CD4-positive, alpha-beta T cell treated with Interleukin-6 for 4 hours (primary cell): ENCODE results near the gene SUMO2.
"Not testable (repeated sequence)": the region's sequence is repeated elsewhere in the genome, so short reads cannot be mapped to it uniquely, and the experiment has no call there.

Experiments
- DNase-seq: peaks from one replicate; pipeline ENCODE4 v3.0.0-alpha.2; 2020; ENCODE audit warnings: mixed read lengths

The SUMO2 gene

DNA sequence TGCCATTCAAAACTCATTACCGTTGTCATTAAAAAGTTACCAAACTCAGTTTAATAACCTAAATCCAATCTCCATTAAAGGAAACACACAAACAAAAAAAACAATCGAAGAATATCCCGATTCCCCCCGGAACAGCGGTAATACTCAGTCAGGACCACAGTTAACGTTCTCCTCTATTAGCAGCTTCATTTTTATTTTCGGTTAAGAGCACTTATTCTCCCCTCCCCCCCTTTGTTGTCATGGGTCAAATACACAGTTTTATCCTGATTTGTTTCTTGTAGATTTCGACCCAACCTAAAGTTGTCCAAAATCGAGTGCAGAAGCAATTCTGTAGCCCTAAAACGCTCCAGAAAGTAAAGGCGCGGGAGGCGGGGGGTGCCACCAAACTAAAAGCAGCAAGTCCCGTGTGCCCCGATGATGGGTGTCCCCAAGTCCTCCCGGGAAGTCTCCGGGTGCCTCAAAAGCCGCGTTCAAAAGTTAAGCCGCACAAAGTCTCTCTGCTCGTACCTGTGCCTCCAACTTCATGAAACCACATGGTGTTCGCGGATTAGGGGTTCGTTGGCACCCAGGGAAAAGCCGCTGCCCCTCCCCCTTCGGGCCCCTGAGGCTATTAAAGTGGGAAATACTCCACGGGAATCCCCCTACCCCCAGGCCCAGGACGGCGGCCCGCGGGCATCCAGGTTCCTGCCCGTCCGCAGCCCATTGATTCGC is 996 bp downstream of the SUMO2 start:
- DNase-seq = peak; percentile 55

DNA sequence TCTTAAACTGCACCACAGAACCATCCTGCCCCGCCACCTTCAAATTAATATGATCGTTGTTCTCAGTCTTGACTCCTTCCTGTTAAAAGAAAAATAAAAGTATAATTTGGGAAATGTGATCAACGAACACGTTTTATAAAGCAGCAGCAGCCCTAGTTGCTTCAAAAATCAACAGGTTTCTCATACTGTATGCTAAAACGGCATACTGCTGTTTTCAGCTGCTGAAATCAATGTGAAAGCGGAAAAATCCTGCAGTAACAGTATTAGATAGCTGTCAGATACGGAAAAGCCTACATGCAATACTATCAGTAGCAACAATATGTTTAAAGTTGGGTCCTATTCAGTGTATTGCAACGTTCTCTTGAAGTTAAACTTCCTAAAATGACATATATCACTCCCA is 1.6 kb downstream of the SUMO2 start:
- DNase-seq = no peak

DNA sequence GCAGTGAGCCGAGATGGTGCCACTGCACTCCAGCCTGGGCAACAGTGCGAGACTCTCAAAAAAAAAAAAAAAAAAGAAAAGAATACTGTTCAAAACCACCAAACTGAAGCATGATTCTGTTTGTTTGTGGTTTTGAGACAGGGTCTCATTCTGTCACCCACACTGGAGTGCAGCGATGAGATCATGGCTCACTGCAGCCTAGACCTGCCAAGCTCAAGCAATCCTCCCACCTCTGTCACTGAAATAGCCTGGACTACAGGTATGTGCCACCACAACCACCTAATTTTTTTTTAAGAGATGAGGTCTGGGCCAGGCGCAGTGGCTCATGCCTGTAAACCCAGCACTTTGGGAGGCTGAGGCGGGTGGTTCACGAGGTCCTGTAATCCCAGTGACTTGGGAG is 4.3 kb downstream of the SUMO2 start:
- peak; percentile 9 for DNase-seq

DNA sequence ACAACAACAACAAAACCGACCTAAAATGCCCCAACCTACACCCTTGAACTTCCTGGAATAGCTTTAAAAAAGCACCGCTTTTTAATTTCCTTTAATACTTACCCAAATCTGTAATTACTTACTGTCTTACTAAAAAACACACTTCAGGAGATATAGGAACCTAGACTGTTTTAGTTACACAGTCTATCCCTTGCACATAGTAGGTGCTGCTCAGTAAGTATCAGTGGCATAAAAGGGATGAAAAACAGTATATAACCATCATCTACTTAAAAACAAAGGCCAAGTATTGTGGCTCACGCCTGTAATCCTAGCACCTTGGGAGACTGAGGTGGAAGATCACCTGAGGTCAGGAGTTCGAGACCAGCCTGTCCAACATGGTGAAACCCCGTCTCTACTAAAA is 6.1 kb downstream of the SUMO2 start:
- DNase-seq = no peak

DNA sequence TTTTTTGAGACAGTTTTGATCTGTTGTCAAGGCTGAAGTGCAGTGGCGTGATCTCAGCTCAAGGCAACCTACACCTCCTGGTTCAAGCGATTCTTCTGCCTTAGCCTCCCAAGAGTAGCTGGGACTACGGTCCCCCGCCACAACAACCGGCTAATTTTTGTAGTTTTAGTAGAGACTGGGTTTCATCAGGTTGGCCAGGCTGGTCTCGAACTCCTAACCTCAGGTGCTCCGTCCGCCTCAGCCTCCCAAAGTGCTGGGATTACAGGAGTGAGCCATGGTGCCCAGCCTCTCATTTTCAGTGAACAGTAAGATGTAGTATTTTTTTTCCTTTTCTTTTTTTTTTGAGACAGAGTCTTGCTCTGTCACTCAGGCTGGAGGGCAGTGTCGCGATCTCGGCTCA is 7.8 kb downstream of the SUMO2 start:
- DNase-seq = no peak

DNA sequence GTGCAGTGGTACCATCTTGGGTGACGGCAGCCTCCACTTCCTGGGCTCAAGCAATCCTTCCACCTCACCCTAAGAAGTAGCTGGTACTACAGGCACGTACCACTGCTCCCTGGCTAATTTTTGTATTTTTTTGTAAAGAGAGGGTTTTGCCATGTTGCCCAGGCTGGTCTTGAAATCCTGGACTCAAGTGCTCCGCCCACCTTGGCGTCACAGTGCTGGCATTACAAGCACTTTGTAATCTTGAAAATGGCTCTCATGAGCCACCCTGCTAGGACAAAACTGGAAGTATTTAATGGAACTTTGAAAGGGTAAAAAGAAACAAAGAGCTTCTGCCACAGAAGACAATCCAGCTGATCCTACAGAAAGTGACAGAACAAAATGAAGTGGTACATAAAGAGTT is 9.2 kb downstream of the SUMO2 start:
- no peak for DNase-seq

DNA sequence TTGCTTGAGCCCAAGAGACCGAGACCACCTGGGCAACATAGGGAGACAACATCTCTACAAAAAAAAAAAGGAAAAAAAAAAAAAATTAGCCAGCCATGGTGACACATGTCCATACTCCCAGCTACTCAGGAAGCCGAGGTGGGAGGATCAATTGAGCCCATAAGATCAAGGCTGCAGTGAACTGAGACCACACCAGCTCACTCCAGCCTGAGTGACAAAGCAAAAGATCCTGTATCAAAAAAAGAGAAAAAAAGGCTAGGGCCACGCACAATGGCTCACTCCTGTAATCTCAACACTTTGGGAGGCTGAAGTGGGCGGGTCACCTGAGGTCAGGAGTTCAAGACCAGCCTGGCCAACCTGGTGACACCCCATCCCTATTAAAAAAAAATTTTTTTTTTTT is 13.8 kb downstream of the SUMO2 start:
- no peak for DNase-seq

DNA sequence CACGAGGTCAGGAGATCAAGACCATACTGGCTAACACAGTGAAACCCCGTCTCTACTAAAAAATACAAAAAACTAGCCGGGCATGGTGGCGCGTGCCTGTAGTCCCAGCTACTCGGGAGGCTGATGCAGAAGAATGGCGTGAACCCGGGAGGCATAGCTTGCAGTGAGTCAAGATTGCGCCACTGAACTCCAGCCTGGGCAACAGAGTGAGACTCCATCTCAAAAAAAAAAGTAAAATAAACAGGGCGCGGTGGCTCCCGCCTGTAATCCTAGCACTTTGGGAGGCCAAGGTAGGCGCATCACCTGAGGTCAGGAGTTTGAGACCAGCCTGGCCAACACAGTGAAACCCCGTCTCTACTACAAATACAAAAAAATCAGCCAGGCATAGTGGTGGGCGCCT is 18.2 kb downstream of the SUMO2 start:
- not testable (repeated sequence) for DNase-seq

DNA sequence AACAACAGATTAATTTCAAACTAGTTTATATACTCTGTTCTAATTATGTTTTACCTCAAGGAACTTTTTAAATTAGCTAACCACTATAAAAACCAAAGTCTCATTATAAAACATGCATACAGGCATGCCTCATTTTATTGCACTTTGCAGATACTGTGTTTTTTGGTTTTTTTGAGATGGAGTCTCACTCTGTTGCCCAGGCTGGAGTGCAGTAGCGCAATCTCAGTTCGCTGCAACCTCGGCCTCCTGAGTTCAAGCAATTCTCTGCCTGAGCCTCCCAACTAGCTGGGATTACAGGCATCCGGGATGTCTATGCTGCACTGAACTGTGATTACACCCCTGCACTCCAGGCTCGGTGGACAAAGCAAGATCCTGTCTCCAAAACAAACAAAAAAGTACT is 19.7 kb downstream of the SUMO2 start:
- DNase-seq = no peak

DNA sequence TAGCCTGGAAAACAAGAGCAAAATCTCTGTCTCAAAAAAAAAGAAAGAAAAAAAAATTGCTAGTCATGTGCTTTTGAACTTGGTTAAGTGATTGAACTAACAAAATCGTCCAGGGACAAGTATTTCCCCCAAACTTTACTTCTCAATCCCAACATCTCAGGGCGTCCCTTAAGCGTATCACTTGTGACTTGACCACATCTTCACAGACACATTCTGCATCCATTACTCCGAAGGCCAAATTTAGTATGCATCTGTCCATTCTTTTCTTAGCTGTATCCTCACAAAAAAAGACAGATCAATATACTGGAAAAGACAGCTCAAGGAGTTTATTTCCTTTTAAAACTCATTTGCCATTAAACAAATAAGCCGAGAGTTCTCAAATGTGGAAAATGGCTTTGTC is 22.5 kb downstream of the SUMO2 start:
- no peak for DNase-seq

DNA sequence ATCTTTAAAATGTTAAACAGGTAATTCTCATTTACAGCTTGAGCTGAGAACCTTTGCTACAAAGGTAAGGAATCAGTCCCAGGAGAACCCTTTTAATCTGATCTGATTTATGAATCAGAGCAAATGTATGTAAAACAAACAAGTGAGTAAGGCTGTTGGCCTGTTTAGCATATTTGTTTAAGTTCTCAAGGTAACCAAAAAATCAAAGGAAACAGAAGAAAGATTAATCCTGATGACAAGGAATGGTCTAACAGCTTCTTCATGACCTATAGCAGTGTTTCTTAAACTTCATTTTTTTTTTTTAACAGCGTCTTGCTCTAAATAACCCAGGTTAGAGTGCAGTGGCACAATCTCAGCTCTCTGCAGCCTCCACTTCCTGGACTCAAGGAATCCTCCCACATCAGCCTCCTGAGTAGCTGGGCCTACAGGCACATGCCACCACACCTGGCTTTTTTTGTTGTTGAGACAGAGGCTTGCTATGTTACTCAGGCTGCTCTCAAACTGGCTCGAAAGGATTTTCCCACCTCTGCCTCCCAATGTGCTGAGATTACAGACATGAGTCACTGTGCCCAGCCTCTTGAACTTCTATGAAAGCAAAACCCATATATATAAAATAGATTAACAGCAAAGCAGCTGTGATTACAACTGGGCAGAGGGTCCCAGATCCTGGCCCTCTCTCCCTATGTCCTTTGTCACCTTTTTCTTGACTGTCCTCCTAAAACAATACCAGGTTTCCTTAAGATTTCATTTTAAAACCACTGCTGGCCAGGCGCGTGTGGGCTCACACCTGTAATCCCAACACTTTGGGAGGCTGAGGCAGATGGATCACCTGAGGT is 23.3 kb downstream of the SUMO2 start:
- DNase-seq = no peak

DNA sequence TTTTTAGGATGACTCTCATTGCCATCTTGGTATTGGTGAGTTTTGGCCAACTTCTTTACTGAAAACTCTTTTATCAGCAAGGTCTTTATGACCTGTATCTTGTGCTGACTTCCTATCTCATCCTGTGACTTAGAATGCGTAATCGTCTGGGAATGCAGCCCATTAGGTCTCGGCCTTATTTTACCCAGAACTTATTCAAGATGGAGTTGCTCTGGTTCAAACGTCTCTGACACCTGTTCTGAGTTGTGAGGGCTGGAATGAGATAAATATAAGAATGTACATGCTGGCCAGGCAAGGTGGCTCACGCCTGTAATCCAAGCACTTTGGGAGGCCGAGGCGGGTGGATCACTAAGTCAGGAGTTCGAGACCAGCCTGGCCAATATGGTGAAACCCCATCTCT is 24.3 kb downstream of the SUMO2 start:
- not testable (repeated sequence) for DNase-seq

DNA sequence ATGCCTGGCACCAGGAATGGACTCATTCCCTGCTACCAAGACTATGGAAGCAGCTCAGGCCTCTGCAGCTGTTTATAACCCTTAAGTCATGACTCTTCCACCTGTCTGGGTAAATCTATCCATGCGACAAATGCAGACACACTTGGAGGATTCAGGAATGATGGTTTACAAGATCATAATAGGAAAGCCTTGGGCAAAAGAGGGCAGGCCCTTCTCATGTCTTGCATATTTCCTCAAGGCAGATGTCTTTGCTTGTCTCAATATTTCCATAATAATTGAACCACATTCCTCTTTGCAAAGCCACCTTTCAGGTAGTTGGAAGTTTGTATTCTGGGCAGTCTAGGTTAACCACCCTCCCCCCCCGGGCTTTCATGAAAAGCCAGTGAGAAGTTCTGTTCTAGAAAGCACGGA is 27.6 kb downstream of the SUMO2 start:
- no peak for DNase-seq

DNA sequence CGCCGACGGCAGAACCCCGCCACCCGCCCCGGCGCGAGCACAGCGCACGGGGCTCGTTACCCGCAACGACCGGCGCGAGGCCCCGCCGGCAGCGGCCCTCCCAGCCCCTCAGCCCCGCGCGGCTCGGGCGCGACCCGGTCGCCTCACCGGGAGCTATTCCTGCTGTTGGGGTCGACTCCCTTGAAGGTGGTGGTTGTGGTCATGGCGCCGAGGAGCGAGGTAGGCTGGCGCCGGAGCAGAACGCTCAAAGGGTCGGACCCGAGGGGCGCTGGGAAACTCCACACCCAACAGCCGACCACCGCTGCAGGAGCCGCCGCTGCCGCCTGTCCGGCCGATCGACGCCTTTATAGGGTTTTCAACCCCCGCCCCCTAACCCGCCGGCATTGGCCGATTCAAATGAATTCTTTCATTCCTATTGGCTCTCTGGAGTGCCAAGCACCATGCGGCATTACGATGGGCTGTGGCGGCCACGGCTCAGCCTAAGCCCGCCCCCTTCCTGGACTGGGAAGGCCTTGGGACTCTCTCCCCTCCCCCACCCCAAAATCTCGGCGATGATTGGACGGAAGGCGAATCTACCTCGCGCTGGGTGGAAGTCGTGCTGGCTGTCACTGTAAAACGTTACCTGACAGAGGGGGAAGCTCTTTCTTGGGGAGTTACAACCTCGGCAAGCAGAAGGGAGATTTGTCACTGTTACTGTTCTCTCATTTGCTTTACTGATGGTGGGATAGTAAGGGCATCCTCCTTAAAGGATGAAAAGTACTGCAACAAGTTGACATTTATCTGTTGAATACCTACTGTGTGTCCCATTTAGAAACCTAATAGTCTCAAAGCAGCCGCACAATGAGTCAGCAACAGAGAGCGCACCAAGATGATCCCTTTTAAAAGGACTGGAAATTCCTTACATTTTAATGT is 28.3 kb downstream of the SUMO2 start, which contains the start of gene JPT1:
TSS of gene JPT1 (minus strand) at position 318 of the 912 bp plus-strand sequence. CDS start at position 203, 115 bp downstream.
- peak; percentile 99 for DNase-seq

DNA sequence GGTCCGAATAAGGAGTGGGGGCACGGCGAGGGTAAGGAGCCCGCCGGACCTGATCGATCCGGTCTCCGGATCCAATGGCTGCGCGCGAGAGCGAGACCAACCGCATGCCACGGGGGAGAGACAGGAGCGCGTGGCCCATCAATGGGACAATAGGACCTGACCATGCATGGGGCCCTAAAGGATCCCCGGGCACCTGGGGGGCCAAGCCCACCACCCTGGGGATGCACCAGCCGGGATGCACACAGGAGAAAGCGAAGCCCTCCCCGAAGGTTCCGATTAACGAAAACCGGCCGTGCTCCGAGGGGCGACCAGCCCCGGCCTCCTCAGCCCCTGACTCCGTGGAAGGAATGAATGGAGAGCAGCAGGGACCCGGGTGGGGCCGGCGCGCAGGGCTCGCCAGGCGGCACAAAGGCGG is 29.0 kb downstream of the SUMO2 start:
- DNase-seq = peak; percentile 26

DNA sequence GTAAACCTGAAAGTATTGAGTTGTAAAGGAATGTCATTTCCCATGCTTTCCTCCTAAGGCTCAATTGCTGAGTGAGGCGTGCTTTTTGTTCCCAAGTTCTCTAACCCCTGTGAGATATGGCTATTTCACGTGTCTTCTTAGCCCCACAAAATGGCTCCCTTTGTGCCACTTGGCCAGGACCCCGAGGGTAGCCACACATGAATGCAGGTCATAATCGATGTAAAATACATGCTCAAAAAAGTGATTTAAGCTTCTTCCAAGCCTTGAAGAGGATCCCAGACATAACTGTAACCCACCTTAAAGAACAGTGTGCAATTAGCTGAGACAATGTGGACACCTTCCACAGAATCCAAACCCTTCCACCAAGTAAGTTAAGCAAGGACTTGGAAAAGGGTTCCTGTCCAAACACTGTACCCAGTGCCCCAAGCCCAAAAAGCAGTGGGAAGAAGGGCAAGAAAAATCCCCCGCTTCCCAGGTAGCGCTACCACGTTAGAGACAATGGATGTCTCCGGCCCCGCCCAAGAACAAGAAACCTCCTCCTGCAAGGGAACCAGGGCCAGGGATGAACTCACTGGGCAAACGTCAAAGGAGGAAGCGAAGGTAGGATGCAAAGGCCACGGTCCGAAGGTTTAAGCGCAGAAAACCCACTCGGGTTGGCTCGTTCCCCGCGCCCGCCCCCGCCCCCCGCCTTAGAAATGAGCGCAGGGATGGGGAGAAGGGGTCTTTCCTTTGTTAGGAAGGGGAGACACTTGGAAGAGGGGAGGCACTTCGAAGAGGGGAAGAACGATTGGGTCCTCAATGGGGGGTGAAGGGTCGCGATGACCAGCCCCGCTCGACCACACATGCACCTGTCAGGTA is 29.6 kb downstream of the SUMO2 start:
- DNase-seq = peak; percentile 30

DNA sequence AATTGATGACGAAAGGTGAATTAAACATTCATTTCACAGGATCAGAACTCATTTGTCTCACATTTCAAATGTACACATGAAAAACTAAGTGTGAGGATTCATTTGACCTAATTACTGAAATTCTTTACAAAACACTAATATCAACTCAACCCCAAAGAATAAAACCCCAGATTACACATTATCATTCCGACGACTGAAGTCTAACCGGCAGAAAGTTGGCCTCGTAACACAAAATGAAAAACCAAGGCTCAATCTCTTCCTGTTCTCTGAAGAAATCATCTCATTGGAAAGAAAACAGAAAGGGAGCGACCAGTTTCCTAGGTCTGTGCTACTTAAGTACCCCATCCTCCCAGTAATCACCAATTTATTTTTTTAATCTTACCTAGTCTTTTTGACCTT is 30.2 kb downstream of the SUMO2 start:
- no peak for DNase-seq

DNA sequence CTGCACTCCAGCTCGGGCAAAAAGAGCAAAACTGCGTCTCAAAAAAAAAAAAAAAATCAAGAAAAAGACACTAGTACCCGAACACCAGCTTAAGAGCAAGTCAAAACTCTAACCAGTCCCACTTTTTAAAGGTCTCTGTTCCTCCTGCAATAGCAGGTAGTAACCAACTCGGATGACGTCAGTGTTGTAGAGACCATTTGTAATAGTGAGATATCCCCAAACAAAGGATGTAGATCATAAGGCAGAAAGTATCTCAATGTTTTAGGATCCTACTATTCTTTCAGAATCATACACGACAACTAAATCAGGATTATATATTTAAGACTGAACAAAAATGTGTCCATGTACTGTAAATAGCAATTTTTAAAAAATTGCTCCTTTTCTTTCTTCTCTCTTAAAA is 30.8 kb downstream of the SUMO2 start:
- DNase-seq = no peak

DNA sequence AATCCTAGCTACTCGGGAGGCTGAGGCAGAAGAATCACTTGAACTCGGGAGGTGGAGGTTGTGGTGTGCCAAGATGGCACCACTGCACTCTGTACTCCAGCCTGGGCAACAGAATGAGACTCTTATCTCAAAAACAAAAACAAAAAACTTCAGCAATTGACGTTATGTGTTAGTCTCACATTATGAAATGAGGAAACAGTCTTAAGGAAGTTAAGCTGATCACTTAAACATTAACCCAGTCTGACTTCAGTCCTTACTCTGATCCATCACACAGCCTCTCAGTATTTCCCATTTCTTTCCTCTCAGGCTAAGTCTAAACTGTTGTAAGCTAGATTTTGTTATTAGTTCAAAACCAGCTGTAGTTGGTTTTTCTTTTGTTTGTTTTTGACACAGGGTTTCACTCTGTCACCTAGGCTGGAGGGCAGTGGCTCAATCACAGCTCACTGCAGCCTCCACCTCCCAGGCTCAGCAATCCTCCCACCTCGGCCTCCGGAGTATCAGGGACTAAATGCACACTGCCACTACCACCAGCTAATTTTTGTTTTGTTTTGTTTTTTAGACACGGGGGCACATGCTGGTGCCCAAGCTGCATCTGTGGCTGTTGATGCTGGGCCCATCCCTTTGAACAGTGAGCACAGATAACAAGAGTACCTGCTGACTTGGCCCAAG is 34.7 kb downstream of the SUMO2 start:
- no peak for DNase-seq

DNA sequence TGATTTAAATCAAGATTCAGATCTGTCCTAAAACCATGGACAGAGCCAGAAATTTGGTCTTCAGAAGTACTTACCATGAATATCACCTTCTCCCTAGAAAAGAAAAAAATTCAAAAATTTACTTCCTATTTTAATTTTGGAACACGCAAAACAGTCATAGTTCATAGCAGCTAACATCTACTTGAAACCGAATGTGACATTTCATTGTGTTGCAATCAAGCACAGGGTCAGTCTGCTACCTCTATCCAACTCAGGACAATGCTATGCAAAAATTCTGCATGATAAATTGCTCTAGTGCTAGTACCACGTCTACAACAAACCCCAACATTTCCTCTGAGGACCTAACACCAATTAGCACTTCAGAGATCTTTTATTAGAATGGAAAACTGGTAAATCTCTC is 36.2 kb downstream of the SUMO2 start:
- no peak for DNase-seq

DNA sequence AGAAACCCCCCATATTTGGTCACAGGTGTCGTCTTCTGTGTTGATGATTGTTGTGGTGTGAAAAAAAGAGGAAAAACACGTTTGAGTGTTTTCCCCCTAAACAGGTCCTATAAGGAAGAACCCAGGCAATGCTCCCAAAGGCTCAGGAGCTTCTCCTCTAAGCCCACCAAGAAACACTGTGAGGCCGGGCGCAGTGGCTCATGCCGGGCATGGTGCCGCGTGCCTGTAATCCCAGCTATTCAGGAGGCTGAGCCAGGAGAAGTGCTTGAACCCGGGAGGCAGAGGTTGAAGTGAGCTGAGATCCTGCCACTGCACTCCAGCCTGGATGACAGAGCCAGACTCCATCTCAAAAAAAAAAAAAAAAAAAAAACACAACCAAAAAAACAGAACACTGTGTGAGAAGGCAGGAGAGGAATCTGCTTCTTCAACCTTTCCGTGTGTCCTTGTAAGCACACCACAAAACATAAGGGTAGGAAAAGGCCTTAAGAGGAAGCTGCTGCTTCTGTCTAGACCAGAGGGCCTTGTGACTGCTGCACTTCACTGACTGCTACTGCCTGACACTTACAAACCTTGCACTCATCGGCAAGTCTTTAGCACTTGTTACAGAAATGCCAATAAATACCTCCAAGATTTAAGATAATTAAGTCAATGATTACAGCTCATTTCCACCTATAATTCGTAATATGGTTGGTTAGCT is 37.8 kb downstream of the SUMO2 start:
- no peak for DNase-seq
